GM13977 (cell line): ENCODE data around the gene SERPINH1.

ENCODE experiments used
- DNase-seq: peaks from one replicate; pipeline ENCODE4 v3.0.0; 2012; ENCODE audit warnings: low spot score
- in situ Hi-C: fragments of 300-500 bp; cut with MboI; formaldehyde crosslinking; loops from one replicate; pipeline ENCODE4 v1.12.0; 2022; ENCODE audit warnings: low sequenced_read_pairs, low pct_unique_long_range_greater_than_20kb, mixed read lengths, inconsistent platforms; ENCODE audit not compliant: unreplicated experiment
- TF ChIP-seq, protein P1 (sequence below): IDR thresholded peaks from 2 replicates; pipeline ENCODE4 v1.5.1; 2012; ENCODE audit warnings: mild to moderate bottlenecking, control low read depth; ENCODE audit not compliant: insufficient read depth; ENCODE audit errors: extremely low read depth, missing control alignments

Gene SERPINH1

DNA sequence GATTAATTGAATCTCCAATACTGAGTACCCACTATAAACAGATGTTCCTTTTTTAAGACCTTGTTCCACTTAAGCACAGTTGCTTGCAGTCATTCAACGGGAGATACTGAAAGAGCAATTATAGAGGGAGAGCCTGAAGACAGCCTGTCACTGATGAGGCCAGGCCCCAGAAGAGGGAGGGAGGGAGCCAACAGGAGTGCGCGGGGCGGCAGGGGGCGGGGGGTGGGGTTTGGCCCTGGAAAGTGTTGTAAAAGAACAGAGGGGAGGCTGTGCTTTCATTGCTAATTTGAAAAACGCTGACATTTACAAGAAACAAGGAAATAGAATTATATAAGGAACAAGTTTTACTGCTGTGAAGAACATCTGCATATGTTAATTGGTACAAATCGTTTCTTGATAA lies 53.7 kb downstream of the SERPINH1 start:
- TF ChIP-seq, protein P1, sequence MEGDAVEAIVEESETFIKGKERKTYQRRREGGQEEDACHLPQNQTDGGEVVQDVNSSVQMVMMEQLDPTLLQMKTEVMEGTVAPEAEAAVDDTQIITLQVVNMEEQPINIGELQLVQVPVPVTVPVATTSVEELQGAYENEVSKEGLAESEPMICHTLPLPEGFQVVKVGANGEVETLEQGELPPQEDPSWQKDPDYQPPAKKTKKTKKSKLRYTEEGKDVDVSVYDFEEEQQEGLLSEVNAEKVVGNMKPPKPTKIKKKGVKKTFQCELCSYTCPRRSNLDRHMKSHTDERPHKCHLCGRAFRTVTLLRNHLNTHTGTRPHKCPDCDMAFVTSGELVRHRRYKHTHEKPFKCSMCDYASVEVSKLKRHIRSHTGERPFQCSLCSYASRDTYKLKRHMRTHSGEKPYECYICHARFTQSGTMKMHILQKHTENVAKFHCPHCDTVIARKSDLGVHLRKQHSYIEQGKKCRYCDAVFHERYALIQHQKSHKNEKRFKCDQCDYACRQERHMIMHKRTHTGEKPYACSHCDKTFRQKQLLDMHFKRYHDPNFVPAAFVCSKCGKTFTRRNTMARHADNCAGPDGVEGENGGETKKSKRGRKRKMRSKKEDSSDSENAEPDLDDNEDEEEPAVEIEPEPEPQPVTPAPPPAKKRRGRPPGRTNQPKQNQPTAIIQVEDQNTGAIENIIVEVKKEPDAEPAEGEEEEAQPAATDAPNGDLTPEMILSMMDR: no peak
- in situ Hi-C loops: no loop called here
- no peak for DNase-seq

DNA sequence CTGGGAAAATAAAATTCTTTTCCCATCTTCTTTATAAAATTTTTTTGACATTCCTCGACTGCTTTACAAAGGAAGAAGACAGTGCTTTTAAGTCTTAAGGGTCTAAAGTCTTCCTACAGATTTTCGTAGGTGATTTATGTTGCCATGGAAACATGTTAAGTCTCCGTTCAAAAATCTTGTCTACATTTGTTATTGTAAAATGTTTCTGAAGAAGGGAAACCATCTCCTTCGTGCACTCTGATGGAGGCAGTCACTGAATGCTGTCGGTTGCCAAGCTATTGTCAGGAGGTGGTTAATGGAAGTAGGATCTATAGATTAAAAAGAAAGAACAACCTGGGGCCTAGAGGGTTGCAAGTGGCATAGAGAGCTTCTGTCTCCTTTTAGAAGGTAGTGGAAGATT lies 54.2 kb downstream of the SERPINH1 start:
- TF ChIP-seq, protein P1: no peak
- in situ Hi-C loops: no loop called here

More for the DNA sequence above, 54.2 kb downstream of the SERPINH1 start:
- no peak for DNase-seq
